GM12878 (cell line): ENCODE data around the gene ATN1. TPM values are rescaled to one million over a fixed set of nuclear protein-coding genes. Genes with fewer than 3 reads are reported as not detected.
A peak's percentile ranks its signal among the peaks of the same experiment; 100 is the strongest.

Source experiments
- BACH1 ChIP-seq: fragments of 450-650 bp; IDR thresholded peaks from 2 replicates; pipeline ENCODE4 v1.6.1; 2017; ENCODE audit warnings: mild to moderate bottlenecking, borderline replicate concordance
- FOXK2 ChIP-seq: fragments of 450-650 bp; IDR thresholded peaks from 2 replicates; pipeline ENCODE4 v1.6.1; 2017; ENCODE audit warnings: mild to moderate bottlenecking, moderate library complexity
- HDGF ChIP-seq: fragments of 450-650 bp; IDR thresholded peaks from 2 replicates; pipeline ENCODE4 v1.6.1; 2016; ENCODE audit warnings: antibody characterized with exemption
- LARP7 ChIP-seq: fragments of 450-650 bp; IDR thresholded peaks from 2 replicates; pipeline ENCODE4 v1.6.1; 2017; ENCODE audit warnings: mild to moderate bottlenecking
- MYB ChIP-seq: fragments of 150-350 bp; IDR thresholded peaks from 2 replicates; pipeline ENCODE4 v1.6.1; 2014; ENCODE audit warnings: mild to moderate bottlenecking, low read depth, low read length, borderline replicate concordance
- RAD21 ChIP-seq: IDR thresholded peaks from 2 replicates; pipeline ENCODE4 v1.6.1; 2011; ENCODE audit warnings: mild to moderate bottlenecking, low read depth, low read length, moderate library complexity; ENCODE audit not compliant: insufficient read depth
- RCOR1 ChIP-seq: conservative IDR thresholded peaks from 2 replicates; pipeline ENCODE4 v1.6.1; 2012; ENCODE audit warnings: low read depth, low read length, improper control_type of control experiment
- SUZ12 ChIP-seq: fragments of 200-600 bp; sonication (generic); IDR thresholded peaks from one replicate; pipeline ENCODE4 v1.6.1; 2018; ENCODE audit warnings: antibody characterized with exemption, mild to moderate bottlenecking; ENCODE audit not compliant: unreplicated experiment
- USF1 ChIP-seq: IDR thresholded peaks from 2 replicates; pipeline ENCODE4 v1.6.1; 2011; ENCODE audit warnings: borderline replicate concordance, low read depth, mild to moderate bottlenecking, moderate library complexity, mixed read lengths, low read length; ENCODE audit not compliant: insufficient read depth; ENCODE audit errors: extremely low read length
- WRNIP1 ChIP-seq: IDR thresholded peaks from 2 replicates; pipeline ENCODE4 v1.6.1; 2011; ENCODE audit warnings: low read depth, low read length, improper control_type of control experiment, borderline replicate concordance
- ZBTB11 ChIP-seq: fragments of 450-650 bp; formaldehyde crosslinking; IDR thresholded peaks from 2 replicates; pipeline ENCODE4 v1.5.0; 2022; ENCODE audit warnings: mild to moderate bottlenecking, missing genetic modification characterization
- ZNF592 ChIP-seq: fragments of 450-650 bp; IDR thresholded peaks from 2 replicates; pipeline ENCODE4 v1.6.1; 2017; ENCODE audit warnings: mild to moderate bottlenecking, moderate library complexity
- ZNF687 ChIP-seq: fragments of 450-650 bp; IDR thresholded peaks from 2 replicates; pipeline ENCODE4 v1.6.1; 2017; ENCODE audit warnings: mild to moderate bottlenecking, moderate library complexity
- polyA plus RNA-seq, 11 experiments: library from polyadenylated mRNA; depleted of rRNA in 4 of 11; unstranded in 6 of 11; stranded (reverse) in 5 of 11; fragments of >200 nt; fragmentation: Nextera tagmentation in 4 of 11; fragmentation: Illumina TruSeq in 1 of 11; extraction: Ambion mirVana in 4 of 11; extraction: Trizol in 1 of 11; gene quantifications; 1 replicate in 1 of 11; 2 replicates in 10 of 11; pipeline versions ENCODE4 v1.2.1 to v1.2.3, GENCODE V29; 2011 to 2016; ENCODE audit warnings: inconsistent platforms in 2 of 11, missing spikeins in 2 of 11, low read depth in 1 of 11
- total RNA-seq, 4 experiments: library from RNA; depleted of rRNA in 3 of 4; stranded (reverse); fragments of >200 nt in 3 of 4; fragmentation: Illumina TruSeq in 1 of 4; extraction: Trizol in 1 of 4; gene quantifications; 2 replicates each; pipeline versions ENCODE4 v1.2.1 to v1.2.3, GENCODE V29; 2013 to 2021

The ATN1 gene
- total and polyA plus RNA-seq, 10 of the 15 experiments (the other 5 are each of a cell fraction or from before 2014, with no cell fraction given), result 0.08 to 44.5 (median 5.0) TPM

GRCh38 chr12:6965026-6965661 lies 37.4 kb downstream of the ATN1 start (continued):
- TF ChIP-seq HDGF (peak; percentile 87), ZBTB11 (CRISPR knock-in tag) (no peak), RCOR1 (no peak), MYB (0 out of 2 replicates have a peak, but pooled peaks have one; percentile 30), USF1 (peak; percentile 32), ZNF687 (peak; percentile 89), SUZ12 (no peak), WRNIP1 (no peak), BACH1 (no peak; the same call in 1 of the 2 replicates), LARP7 (0 out of 2 replicates have a peak, but pooled peaks have one; percentile 3), RAD21 (peak; percentile 88), ZNF592 (peak; percentile 86), FOXK2 (no peak)
